HG03558 (cell line): ENCODE results near the gene HYDIN.
"Not testable (repeated sequence)": the region's sequence is repeated elsewhere in the genome, so short reads cannot be mapped to it uniquely, and the experiment has no call there.

Experiments used
- ATAC-seq: cut with Tn5 transposase; IDR thresholded peaks from one replicate; pipeline ENCODE4 v1.9.1; 2021; ENCODE audit warnings: moderate number of reproducible peaks; ENCODE audit not compliant: unreplicated experiment; ENCODE audit errors: extremely low read depth

HYDIN gene

GRCh38 chr16:70920661-70921060, 309.9 kb downstream of the HYDIN start:
- ATAC-seq: not testable (repeated sequence)

- not testable (repeated sequence) for ATAC-seq
These were observed 342.3 kb downstream of the HYDIN start for GRCh38 chr16:70888208-70888607.

GRCh38 chr16:70884652-70885051, 345.9 kb downstream of the HYDIN start:
- ATAC-seq: not testable (repeated sequence)

GRCh38 chr16:70882311-70882710, 348.2 kb downstream of the HYDIN start:
- ATAC-seq: not testable (repeated sequence)

GRCh38 chr16:70877895-70878294, 352.6 kb downstream of the HYDIN start:
- ATAC-seq: not testable (repeated sequence)

- ATAC-seq: not testable (repeated sequence)
These were observed 354.1 kb downstream of the HYDIN start for GRCh38 chr16:70876442-70876841.

GRCh38 chr16:70864698-70865097, 365.8 kb downstream of the HYDIN start:
- ATAC-seq: not testable (repeated sequence)

GRCh38 chr16:70861996-70862395, 368.5 kb downstream of the HYDIN start:
- ATAC-seq: not testable (repeated sequence)

GRCh38 chr16:70851299-70851698, 379.2 kb downstream of the HYDIN start:
- ATAC-seq: not testable (repeated sequence)

- ATAC-seq: not testable (repeated sequence)
These were observed 406.9 kb downstream of the HYDIN start for GRCh38 chr16:70823498-70824118.

- ATAC-seq: not testable (repeated sequence)
These were observed 407.8 kb downstream of the HYDIN start for GRCh38 chr16:70822734-70823133.

- ATAC-seq: not testable (repeated sequence)
These were observed 412.4 kb downstream of the HYDIN start for GRCh38 chr16:70818088-70818487.

- ATAC-seq: no peak
These were observed 421.0 kb downstream of the HYDIN start for GRCh38 chr16:70809392-70810060.

GRCh38 chr16:70808371-70808770, 422.2 kb downstream of the HYDIN start:
- no peak for ATAC-seq

- ATAC-seq: no peak
These were observed 424.7 kb downstream of the HYDIN start for GRCh38 chr16:70805787-70806186.

- ATAC-seq: no peak
These were observed 425.1 kb downstream of the HYDIN start for GRCh38 chr16:70805380-70805779.

GRCh38 chr16:70804734-70805169, 425.8 kb downstream of the HYDIN start:
- no peak for ATAC-seq

- no peak for ATAC-seq
These were observed 426.3 kb downstream of the HYDIN start for GRCh38 chr16:70804153-70804733.

- no peak for ATAC-seq
These were observed 427.2 kb downstream of the HYDIN start for GRCh38 chr16:70803319-70803718.

GRCh38 chr16:70801611-70802010, 428.9 kb downstream of the HYDIN start:
- ATAC-seq: no peak

GRCh38 chr16:70800781-70801480, 429.6 kb downstream of the HYDIN start, which contains the start of gene VAC14:
Gene VAC14, minus strand, starts transcription at chr16:70801158. Its CDS starts 258 bp downstream, at chr16:70800900.
- ATAC-seq: peak; percentile 65
